Lung (tissue), 12 donors: ENCODE measurements around the gene KLHL26. TPM values are rescaled to one million over a fixed set of nuclear protein-coding genes. Genes with fewer than 3 reads are reported as not detected.

Experiments
- ATAC-seq: fragments of 200-7000 bp; cut with Tn5 transposase; one replicate; pipeline ENCODE4 v1.9.1; 2020; ENCODE audit warnings: moderate number of reproducible peaks; ENCODE audit not compliant: insufficient read depth, low FRiP score
- DNase-seq, 3 donors: peaks; one replicate each; pipeline ENCODE4 v3.0.0-alpha.2; 2013 to 2017
- H3K27ac ChIP-seq, 2 donors: one replicate each; pipeline ENCODE4 v1.5.1; 2013; ENCODE audit warnings: mild to moderate bottlenecking in 2 of 2, moderate library complexity in 2 of 2, control low read depth in 1 of 2, inconsistent platforms in 1 of 2, low read depth in 1 of 2, low read length in 1 of 2
- H3K27me3 ChIP-seq, 3 donors: one replicate each; pipeline ENCODE4 v1.5.1; 2013; ENCODE audit warnings: low read length in 2 of 3; ENCODE audit not compliant: control insufficient read depth in 3 of 3, insufficient read depth in 3 of 3
- H3K36me3 ChIP-seq, 4 donors: one replicate each; pipeline ENCODE4 v1.5.1; 2013; ENCODE audit warnings: low read length in 4 of 4, mild to moderate bottlenecking in 1 of 4, moderate library complexity in 1 of 4; ENCODE audit not compliant: control insufficient read depth in 4 of 4, insufficient read depth in 4 of 4
- H3K4me1 ChIP-seq, 5 donors: one replicate each; pipeline ENCODE4 v1.5.1; 2013; ENCODE audit warnings: low read length in 5 of 5, mild to moderate bottlenecking in 2 of 5, moderate library complexity in 1 of 5; ENCODE audit not compliant: control insufficient read depth in 5 of 5, insufficient read depth in 5 of 5
- H3K4me3 ChIP-seq: one replicate; pipeline ENCODE4 v1.5.1; 2013; ENCODE audit warnings: mild to moderate bottlenecking, control low read depth, moderate library complexity
- H3K9ac ChIP-seq, 2 donors: one replicate each; pipeline ENCODE4 v1.5.1; 2013; ENCODE audit warnings: low read length in 2 of 2, control low read depth in 1 of 2; ENCODE audit not compliant: insufficient read depth in 1 of 2
- H3K9me3 ChIP-seq, 4 donors: one replicate each; pipeline ENCODE4 v1.5.1; 2013; ENCODE audit warnings: low read length in 3 of 4, mild to moderate bottlenecking in 1 of 4, moderate library complexity in 1 of 4; ENCODE audit not compliant: control insufficient read depth in 4 of 4, insufficient read depth in 3 of 4
- CTCF ChIP-seq: IDR thresholded peaks from 2 replicates; pipeline ENCODE4 v1.5.1; 2012; ENCODE audit warnings: mild to moderate bottlenecking; ENCODE audit errors: control extremely low read depth, extremely low read depth
- WGBS, 2 donors: extraction: QIAGEN DNeasy Blood & Tissue Kit; methylation state at CpG; one replicate each; pipeline ENCODE4 v1.1.7; 2013; 5-methylcytosine and 5-hydroxymethylcytosine counted together
- polyA plus RNA-seq, 2 donors: library from polyadenylated mRNA; stranded (reverse); fragments of 200-250 nt; gene quantifications; one replicate each; pipeline ENCODE4 v1.2.1, GENCODE V29; 2013
- total RNA-seq, 2 donors: library from RNA; depleted of rRNA in 1 of 2; stranded (reverse); fragments of >200 nt in 1 of 2; gene quantifications; one replicate each; pipeline ENCODE4 v1.2.1, GENCODE V29; 2014 to 2021
- donor health status: control.
- donor health status: control.
- donor health status: Bipolar disorder and iron deficiency.
- donor health status: healthy.
- donor health status: DM: yes; HTN: yes; CAD: no.

KLHL26 gene
- total and polyA plus RNA-seq, 4 donors: 4.1 to 18.0 (median 8.4) TPM

- ATAC-seq (no peak), DNase-seq (no peak)
- peaks cover 0 to 7% (median 0%) of the 10 kb centered on the region in 4 donors for H3K36me3 ChIP-seq
- no peaks in the 10 kb centered on the region for H3K9me3 ChIP-seq
- H3K27ac ChIP-seq: peak overlapping the region; percentile 43 to 62
- H3K27me3 ChIP-seq: no peaks in the 10 kb centered on the region
- WGBS, 2 donors: 57 to 68% methylated on average over 30 of the region's 30 CpGs
- H3K9ac ChIP-seq: no peak overlapping the region
- H3K4me1 ChIP-seq: peaks cover 0 to 9% (median 0%) of the 10 kb centered on the region in 5 donors
- TF ChIP-seq CTCF: no peak
- H3K4me3 ChIP-seq: no peak overlapping the region
Observed at GRCh38 chr19:18659281-18660050, 22.6 kb downstream of the KLHL26 start.

GRCh38 chr19:18660051-18660910 is 23.5 kb downstream of the KLHL26 start:
- WGBS, 2 donors: 79 to 87% methylated on average over 37 of the region's 37 CpGs
- Histone ChIP-seq H3K4me3 (no peak overlapping the region), H3K36me3 (peaks cover 0 to 9% (median 0%) of the 10 kb centered on the region in 4 donors), H3K9me3 (no peaks in the 10 kb centered on the region), H3K27ac (peak overlapping the region; percentile 43 to 62), H3K9ac (no peak overlapping the region), H3K4me1 (peaks cover 0 to 9% (median 0%) of the 10 kb centered on the region in 5 donors), H3K27me3 (no peaks in the 10 kb centered on the region)
- ATAC-seq (peak; percentile 61), DNase-seq (peak in 2 of 3 donors; percentile 48 to 50)
- no peak for TF ChIP-seq CTCF

- Histone ChIP-seq H3K9me3 (no peaks in the 10 kb centered on the region), H3K4me1 (peaks cover 0 to 6% (median 0%) of the 10 kb centered on the region in 5 donors), H3K4me3 (no peak overlapping the region), H3K27ac (peak overlapping the region in 1 of 2 donors; percentile 37), H3K36me3 (peaks cover 0 to 15% (median 0%) of the 10 kb centered on the region in 4 donors), H3K27me3 (no peaks in the 10 kb centered on the region), H3K9ac (no peak overlapping the region)
- WGBS, 2 donors: 87 to 90% methylated on average over 10 of the region's 10 CpGs
- TF ChIP-seq CTCF: no peak
- DNase-seq: no peak
- ATAC-seq: no peak
Observed at GRCh38 chr19:18660939-18661670, 24.3 kb downstream of the KLHL26 start.
